Esophagus (tissue), 2 donors: ENCODE results near the gene TLN1. TPM values are rescaled to one million over a fixed set of nuclear protein-coding genes. Genes with fewer than 3 reads are reported as not detected.

ENCODE experiments used
- H3K27ac ChIP-seq, 2 donors: one replicate each; pipeline ENCODE4 v1.5.1; 2013; ENCODE audit warnings: low read depth in 2 of 2, mild to moderate bottlenecking in 2 of 2, inconsistent platforms in 1 of 2, low read length in 1 of 2, moderate library complexity in 1 of 2
- H3K27me3 ChIP-seq, 2 donors: one replicate each; pipeline ENCODE4 v1.6.1; 2013; ENCODE audit warnings: low read length in 2 of 2, control low read depth in 1 of 2, mild to moderate bottlenecking in 1 of 2; ENCODE audit not compliant: insufficient read depth in 2 of 2, control insufficient read depth in 1 of 2
- H3K36me3 ChIP-seq, 2 donors: one replicate each; pipeline ENCODE4 v1.6.1; 2013; ENCODE audit warnings: low read length in 1 of 2; ENCODE audit not compliant: control insufficient read depth in 2 of 2, insufficient read depth in 2 of 2
- H3K4me1 ChIP-seq, 2 donors: one replicate each; pipeline ENCODE4 v1.6.1; 2013; ENCODE audit warnings: low read length in 1 of 2; ENCODE audit not compliant: control insufficient read depth in 2 of 2, insufficient read depth in 2 of 2
- H3K4me3 ChIP-seq, 2 donors: one replicate each; pipeline ENCODE4 v1.5.1; 2013; ENCODE audit warnings: low read length in 2 of 2, mild to moderate bottlenecking in 2 of 2, low read depth in 1 of 2, moderate library complexity in 1 of 2
- H3K9me3 ChIP-seq, 2 donors: one replicate each; pipeline ENCODE4 v1.6.1; 2013; ENCODE audit warnings: mild to moderate bottlenecking in 2 of 2, low read depth in 1 of 2, low read length in 1 of 2, moderate library complexity in 1 of 2; ENCODE audit not compliant: control insufficient read depth in 2 of 2, insufficient read depth in 1 of 2
- WGBS, 2 donors: extraction: QIAGEN DNeasy Blood & Tissue Kit; methylation state at CpG; one replicate each; pipeline ENCODE4 v1.1.7; 2013; 5-methylcytosine and 5-hydroxymethylcytosine counted together
- polyA plus RNA-seq, 2 donors: library from polyadenylated mRNA; stranded (reverse); fragments of 200-250 nt; gene quantifications; one replicate each; pipeline ENCODE4 v1.2.3, GENCODE V29; 2013
- donor health status: healthy with polysubstance abuse.
- donor health status: Bipolar disorder and iron deficiency.

The TLN1 gene
- polyA plus RNA-seq, 2 donors: 53.2 to 89.5 TPM

DNA sequence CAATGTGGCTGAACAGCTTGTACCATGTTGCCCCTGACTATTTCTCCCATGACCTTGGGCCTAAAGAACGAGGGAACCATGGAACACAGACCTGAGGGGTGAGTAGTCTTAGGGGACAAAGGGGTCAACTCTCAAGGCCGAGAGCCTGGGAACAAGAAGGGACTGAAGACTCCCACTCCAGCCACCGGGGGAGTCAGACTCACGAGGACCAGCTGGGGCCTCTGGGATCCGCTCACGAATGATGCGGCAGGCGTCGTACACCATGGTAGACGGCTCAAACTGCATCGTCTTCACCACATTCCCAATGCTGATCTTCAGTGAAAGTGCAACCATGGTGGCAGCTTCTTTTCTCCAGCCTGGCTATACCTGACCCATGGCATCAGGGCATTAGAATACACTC lies 6.6 kb downstream of the TLN1 start:
- H3K9me3 ChIP-seq: no peaks in the 10 kb centered on the region
- WGBS, 2 donors: 92 to 94% methylated on average over 11 of the region's 11 CpGs
- no peaks in the 10 kb centered on the region for H3K27me3 ChIP-seq
- H3K4me1 ChIP-seq: peaks cover 3 to 14% of the 10 kb centered on the region in 2 donors
- no peak overlapping the region for H3K4me3 ChIP-seq
- H3K36me3 ChIP-seq: peaks cover 23 to 38% of the 10 kb centered on the region in 2 donors
- no peak overlapping the region for H3K27ac ChIP-seq

DNA sequence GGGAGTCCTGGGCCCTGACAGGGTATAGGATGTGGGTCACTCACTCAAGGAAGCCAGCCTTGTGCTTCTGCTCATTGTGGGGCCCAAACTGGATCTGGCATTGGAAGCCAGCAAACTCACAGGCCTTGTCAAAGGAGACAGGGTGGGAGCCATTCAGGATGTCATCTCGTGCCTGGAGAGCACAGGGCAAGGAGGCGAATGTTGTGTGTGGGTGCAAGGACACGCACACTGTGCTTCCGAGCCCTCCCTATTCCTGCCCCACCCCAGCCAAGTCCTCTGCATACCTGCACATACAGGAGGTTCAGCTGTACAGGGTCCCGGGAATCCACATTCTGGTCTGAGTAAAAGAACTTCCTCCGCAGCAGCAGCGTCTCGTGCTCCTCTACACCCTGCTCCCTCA lies 8.1 kb downstream of the TLN1 start:
- Histone ChIP-seq H3K4me1 (peaks cover 0 to 10% of the 10 kb centered on the region in 2 donors), H3K27ac (no peak overlapping the region), H3K9me3 (no peaks in the 10 kb centered on the region), H3K4me3 (no peak overlapping the region), H3K36me3 (peaks cover 37 to 52% of the 10 kb centered on the region in 2 donors), H3K27me3 (no peaks in the 10 kb centered on the region)
- WGBS, 2 donors: 94% methylated on average over 8 of the region's 8 CpGs

DNA sequence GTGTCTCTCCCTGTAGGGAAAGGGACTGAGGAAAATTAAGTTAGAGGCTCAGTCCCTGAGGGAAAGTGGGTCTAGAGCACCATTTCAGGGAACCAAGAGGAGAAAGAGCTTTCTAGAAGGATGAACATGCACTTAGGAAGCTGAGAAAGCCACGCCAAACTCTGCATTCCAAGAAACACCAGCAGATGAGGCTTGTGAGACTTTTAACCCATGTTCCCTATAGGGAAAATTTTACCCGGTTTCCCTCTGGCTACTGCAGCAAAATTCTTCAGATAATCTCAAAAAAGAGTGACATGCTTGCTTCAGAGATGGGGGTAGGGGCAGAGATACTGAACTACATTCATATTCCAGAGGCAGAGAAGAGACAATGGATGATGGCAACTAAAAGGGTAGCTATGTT lies 8.6 kb downstream of the TLN1 start:
- Histone ChIP-seq H3K9me3 (no peaks in the 10 kb centered on the region), H3K36me3 (peaks cover 40 to 53% of the 10 kb centered on the region in 2 donors), H3K27ac (no peak overlapping the region), H3K4me3 (no peak overlapping the region), H3K4me1 (peaks cover 0 to 6% of the 10 kb centered on the region in 2 donors), H3K27me3 (no peaks in the 10 kb centered on the region)
- 91 to 95% methylated on average over 2 of the region's 2 CpGs for WGBS, 2 donors

DNA sequence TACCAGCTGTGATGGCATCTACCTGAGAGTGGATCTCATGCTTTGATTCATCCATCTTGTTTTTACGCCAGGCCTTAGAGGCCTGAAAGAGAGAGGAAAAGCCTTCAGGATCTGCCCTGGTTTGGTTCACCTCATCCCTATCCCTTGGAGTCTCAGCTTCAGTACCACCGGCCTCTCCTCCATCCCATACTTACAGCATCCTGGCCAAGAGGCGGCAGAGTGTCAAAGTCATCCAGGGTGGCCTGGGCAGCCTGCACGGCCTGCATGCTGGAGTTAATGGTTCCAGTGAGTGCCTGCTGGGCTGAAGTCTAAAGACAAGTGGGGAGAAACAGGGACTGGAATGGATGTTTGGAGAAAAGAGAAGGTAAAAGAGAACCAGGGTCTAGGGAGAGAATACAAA lies 12.4 kb downstream of the TLN1 start:
- H3K4me1 ChIP-seq: no peaks in the 10 kb centered on the region
- H3K36me3 ChIP-seq: peaks cover 52 to 78% of the 10 kb centered on the region in 2 donors
- H3K9me3 ChIP-seq: no peaks in the 10 kb centered on the region
- no peak overlapping the region for H3K27ac ChIP-seq
- no peaks in the 10 kb centered on the region for H3K27me3 ChIP-seq
- 94 to 95% methylated on average over 4 of the region's 4 CpGs for WGBS, 2 donors
- H3K4me3 ChIP-seq: no peak overlapping the region

DNA sequence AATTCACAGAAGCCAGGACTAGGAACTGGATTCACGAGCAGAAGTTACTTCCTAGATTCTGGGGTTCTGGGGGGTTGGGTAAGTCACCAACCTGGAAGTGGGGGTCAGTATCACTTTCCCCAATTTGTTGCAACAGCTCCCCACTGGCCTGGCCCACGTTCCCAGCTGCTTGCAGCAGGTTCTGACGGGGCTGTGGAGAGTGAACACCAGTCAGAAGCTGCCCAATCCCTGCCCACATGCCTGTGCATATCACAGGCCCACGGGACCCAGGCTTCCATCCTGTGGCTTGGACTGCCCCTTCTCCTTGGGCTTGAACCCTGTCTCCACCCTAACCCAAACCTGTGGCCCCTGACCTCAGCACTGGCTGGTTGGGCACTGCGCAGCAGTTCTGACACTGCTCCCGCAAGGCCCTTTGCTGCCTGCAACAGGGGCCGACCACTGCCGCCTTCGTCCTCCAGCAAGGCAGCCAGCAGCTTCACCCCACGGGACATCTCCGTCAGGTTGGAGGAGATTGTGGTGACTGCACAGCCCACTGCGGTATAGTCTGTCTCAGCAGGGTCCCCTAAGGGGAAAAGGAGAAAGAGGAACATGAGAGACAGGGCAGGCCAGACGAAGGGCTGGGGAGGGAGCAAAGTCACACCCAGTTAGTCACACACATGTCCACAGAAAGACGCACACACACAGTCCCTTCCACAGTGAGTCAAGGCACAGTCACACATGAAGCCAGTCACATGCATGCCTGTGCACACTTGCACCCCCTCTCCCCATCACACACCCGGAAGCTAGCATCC lies 13.1 kb downstream of the TLN1 start:
- Histone ChIP-seq H3K4me1 (no peaks in the 10 kb centered on the region), H3K4me3 (no peak overlapping the region), H3K9me3 (no peaks in the 10 kb centered on the region), H3K27ac (no peak overlapping the region), H3K27me3 (no peaks in the 10 kb centered on the region), H3K36me3 (peaks cover 52 to 78% of the 10 kb centered on the region in 2 donors)
- 84 to 89% methylated on average over 15 of the region's 15 CpGs for WGBS, 2 donors

DNA sequence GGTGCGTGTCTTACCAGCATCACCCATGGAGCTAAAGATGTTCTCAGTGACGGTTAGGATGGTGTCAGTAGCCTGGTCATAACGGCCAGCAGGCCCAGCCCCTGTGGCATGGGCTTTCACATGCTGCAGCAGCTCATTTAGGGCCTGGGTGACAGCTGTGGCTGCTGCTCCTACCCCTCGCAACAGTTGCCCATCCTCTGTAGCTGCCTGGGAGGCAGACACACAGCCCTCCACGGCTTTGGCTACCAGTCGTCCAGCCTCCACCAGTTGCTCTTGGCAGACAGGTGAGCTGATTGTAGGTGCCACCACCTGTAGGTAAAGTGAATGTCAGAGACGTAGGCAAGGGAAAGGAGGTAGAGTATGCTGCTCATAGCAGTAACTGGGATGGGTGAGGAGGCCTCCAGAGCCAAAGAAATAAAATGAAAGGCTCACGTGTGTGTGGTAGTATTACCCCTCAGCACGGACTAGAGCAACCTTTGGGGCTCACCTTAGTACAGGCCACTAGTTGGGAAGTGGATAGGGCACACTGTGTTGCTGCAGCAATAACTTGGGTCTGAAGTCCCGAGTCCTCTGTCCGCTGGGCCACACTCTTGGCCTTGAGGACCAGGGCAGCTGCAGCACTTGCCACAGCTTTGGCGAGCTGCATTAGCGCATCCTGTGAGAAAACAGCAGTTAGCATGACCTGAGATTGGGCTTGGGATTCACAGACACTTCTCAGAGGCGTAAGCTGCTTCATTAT lies 14.7 kb downstream of the TLN1 start:
- Histone ChIP-seq H3K27ac (no peak overlapping the region), H3K27me3 (no peaks in the 10 kb centered on the region), H3K4me3 (no peak overlapping the region), H3K36me3 (peaks cover 48 to 79% of the 10 kb centered on the region in 2 donors), H3K9me3 (no peaks in the 10 kb centered on the region), H3K4me1 (no peaks in the 10 kb centered on the region)
- 92 to 93% methylated on average over 14 of the region's 14 CpGs for WGBS, 2 donors

DNA sequence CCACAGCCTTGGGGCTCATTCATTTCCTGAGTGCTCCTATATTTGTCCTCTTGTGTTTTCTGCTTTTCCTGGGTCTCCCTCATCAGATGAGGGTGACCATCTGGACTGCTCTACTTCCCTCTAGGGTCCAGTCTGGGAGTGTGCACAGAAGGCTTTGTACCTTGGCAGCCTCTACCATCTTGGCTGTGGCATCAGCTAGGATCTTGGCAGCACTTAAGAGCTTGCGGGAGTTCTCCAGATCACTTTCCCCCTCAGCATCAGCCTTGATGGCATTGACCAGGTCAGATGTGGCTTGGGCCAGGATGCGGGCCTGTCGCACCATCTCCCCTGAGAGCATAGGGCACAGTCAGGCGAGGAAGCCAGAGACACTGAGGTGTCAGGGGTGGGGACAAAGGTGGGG lies 15.8 kb downstream of the TLN1 start:
- Histone ChIP-seq H3K4me3 (no peak overlapping the region), H3K4me1 (no peaks in the 10 kb centered on the region), H3K27ac (peak overlapping the region in 1 of 2 donors; percentile 11), H3K9me3 (no peaks in the 10 kb centered on the region), H3K27me3 (no peaks in the 10 kb centered on the region), H3K36me3 (peaks cover 44 to 77% of the 10 kb centered on the region in 2 donors)
- WGBS, 2 donors: 87 to 89% methylated on average over 4 of the region's 4 CpGs

DNA sequence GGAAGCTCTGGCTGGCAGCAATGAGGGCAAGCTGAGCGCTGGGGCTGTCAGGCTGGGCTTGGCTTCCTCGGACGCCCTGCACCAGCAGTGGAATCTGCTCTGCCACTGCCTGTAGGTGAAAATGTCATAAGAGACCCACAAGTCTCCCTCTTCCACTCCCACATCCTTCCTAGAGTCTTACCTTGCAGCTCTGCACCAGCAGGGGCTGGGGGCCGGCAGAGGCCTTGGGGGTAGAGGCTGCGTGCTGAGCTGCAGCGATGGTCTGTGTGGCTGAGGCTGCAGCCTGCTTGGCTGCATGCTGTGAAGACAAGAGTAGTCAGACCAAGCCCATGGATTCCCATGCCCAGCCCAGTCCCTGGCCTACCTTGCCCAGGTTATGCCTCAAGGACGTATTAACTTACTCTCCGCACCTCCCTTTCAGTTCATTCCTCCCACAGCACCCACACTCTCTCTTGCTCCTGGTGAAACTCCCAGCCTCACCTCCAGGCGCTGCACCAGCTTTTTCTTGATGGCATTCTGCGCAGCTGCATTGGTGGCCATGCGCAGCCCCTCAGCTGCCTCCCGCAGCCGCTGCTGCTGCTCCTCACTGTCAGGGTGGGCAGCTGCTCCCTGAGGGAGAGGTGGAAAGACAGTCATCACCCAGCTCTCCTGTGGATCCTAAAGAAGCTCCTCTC lies 17.3 kb downstream of the TLN1 start:
- H3K9me3 ChIP-seq: no peaks in the 10 kb centered on the region
- no peaks in the 10 kb centered on the region for H3K27me3 ChIP-seq
- H3K36me3 ChIP-seq: peaks cover 42 to 76% of the 10 kb centered on the region in 2 donors
- H3K4me1 ChIP-seq: no peaks in the 10 kb centered on the region
- WGBS, 2 donors: 94 to 95% methylated on average over 13 of the region's 13 CpGs
- no peak overlapping the region for H3K4me3 ChIP-seq
- no peak overlapping the region for H3K27ac ChIP-seq

DNA sequence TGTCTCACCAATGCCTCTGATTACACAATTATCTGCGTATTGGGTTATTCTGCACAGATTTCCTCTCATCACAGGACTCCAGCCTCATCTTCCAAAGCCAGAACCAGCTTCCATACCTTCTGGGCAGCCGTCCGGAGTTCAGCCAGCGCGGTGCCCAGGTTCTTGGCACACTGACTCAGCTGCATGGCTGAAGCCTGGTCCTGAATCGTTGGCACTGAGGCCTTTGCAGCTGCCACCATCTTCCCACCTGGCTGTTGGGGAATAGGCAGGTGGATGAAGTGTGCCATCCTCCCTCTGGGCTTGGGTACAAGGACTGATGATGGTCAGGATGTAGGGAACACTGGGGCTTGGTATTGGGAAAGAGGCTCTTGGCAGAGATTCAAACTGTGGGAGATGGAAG lies 17.9 kb downstream of the TLN1 start:
- Histone ChIP-seq H3K36me3 (peaks cover 37 to 70% of the 10 kb centered on the region in 2 donors), H3K27ac (no peak overlapping the region)

More for the DNA sequence above, 17.9 kb downstream of the TLN1 start:
- H3K27me3 ChIP-seq: no peaks in the 10 kb centered on the region
- no peaks in the 10 kb centered on the region for H3K9me3 ChIP-seq
- WGBS, 2 donors: 90% methylated on average over 6 of the region's 6 CpGs
- H3K4me1 ChIP-seq: no peaks in the 10 kb centered on the region
- H3K4me3 ChIP-seq: no peak overlapping the region
